AG09309 (cell line): ENCODE results near the gene ROPN1.
"Not testable (repeated sequence)": the region's sequence is repeated elsewhere in the genome, so short reads cannot be mapped to it uniquely, and the experiment has no call there.

Source experiments
- DNase-seq: peaks from one replicate; pipeline ENCODE4 v3.0.0-alpha.2; 2010; ENCODE audit warnings: low read depth
- H3K4me3 ChIP-seq: 2 replicates; pipeline ENCODE4 v1.5.1; 2011; ENCODE audit warnings: mild to moderate bottlenecking, low read depth, low read length, moderate library complexity; ENCODE audit not compliant: control insufficient read depth
- TF ChIP-seq, protein P1 (sequence below): IDR thresholded peaks from 2 replicates; pipeline ENCODE4 v1.5.1; 2011; ENCODE audit warnings: mild to moderate bottlenecking, low read depth, low read length, inconsistent platforms; ENCODE audit not compliant: insufficient read depth, control insufficient read depth; ENCODE audit errors: missing control alignments

ROPN1 gene

DNA sequence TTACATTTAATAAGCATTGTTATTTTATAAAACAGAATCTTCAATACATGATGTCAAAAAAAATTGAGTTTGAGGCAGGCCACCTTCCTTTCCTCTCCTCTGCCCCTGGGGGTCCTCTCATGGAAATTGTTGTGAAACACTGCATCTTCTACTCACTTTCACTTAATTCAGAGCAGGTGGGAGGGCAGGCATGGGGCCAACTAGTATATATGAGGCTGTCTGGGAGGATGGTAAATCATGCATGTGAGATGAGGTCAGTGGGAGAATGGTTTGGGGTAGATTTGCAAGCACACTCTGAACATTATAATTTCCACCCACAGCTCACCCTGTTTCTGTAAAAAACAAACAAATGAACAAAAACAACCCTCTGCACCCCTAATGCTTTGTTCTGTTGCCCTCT lies 20.5 kb downstream of the ROPN1 start:
- TF ChIP-seq, protein P1, sequence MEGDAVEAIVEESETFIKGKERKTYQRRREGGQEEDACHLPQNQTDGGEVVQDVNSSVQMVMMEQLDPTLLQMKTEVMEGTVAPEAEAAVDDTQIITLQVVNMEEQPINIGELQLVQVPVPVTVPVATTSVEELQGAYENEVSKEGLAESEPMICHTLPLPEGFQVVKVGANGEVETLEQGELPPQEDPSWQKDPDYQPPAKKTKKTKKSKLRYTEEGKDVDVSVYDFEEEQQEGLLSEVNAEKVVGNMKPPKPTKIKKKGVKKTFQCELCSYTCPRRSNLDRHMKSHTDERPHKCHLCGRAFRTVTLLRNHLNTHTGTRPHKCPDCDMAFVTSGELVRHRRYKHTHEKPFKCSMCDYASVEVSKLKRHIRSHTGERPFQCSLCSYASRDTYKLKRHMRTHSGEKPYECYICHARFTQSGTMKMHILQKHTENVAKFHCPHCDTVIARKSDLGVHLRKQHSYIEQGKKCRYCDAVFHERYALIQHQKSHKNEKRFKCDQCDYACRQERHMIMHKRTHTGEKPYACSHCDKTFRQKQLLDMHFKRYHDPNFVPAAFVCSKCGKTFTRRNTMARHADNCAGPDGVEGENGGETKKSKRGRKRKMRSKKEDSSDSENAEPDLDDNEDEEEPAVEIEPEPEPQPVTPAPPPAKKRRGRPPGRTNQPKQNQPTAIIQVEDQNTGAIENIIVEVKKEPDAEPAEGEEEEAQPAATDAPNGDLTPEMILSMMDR, result no peak
- H3K4me3 ChIP-seq, result no peak overlapping the region
- no peak for DNase-seq

DNA sequence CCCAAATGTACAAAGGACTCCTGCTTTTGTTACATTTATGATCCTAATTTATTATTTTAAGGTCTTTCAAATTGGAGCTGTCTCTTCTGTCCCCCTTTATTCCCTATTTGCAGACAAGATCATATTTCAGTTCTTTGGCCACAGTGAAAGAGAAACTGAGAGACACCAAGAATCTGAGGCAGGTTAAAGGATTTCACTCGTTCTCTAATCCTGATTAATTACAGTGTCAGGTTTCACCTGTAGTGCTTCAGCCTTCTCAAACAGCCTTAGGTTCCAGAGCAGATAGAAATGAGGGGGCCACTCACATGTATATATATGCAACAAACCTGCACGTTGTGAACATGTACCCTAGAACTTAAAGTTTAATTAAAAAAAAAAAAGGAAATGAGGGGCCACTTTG lies 24.7 kb downstream of the ROPN1 start:
- H3K4me3 ChIP-seq, result not testable (repeated sequence)

DNA sequence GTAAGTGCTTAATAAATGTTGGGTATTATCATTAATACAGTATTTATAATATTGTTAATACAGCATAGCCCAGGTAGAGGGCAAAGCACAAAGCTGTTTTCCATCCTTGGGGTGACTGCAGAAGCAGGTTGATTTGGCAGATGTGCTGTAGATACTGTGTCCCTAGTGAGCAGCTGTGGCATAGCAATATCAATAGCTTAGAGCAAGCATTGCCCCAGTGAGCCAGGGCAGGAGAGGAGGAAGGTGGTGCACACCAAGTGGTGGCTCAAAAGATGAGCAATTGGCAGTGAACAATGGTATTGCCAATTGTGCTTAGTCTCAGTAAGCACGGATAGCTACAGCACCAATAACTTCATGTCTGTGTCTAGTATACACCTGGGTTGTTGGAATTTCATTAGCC lies 25.1 kb downstream of the ROPN1 start:
- DNase-seq, H3K4me3 ChIP-seq: not testable (repeated sequence)

More for the DNA sequence above, 24.7 kb downstream of the ROPN1 start:
- DNase-seq, result not testable (repeated sequence)

DNA sequence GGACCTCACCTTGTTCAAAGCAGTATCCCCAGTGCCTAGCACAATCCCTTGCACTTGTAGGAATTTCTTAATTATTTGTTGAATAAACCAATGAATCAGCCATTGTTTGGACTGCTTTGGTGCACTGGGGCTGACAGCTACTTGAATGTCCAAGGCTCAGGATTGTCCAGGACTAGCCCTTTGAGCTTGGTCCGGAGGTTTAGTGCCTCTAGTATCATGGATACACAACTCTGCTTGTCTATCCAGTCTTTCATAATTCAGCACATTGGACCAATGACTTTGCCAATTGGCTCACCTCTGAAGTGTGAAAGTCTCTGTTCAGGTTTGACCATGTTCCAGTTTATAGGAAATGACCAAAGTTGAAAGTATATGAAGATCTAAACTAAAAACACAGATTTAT lies 27.1 kb downstream of the ROPN1 start:
- not testable (repeated sequence) for DNase-seq

DNA sequence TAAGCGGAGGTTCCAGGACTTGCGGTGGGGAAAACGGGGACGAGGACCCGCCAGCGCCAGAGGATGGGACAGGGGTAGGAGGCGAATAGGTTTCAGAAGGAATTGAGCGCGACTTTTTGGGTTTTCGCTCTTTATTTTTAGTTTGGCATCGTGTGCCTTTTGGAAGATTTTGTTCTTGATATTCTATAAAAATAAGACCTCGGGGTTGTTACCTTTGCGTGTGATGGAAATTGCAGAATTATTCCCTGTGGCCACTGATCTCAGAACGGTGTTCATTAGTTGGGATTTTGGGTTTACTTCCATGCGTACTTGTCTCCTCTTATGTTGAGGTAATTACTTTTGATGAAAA lies 30.4 kb downstream of the ROPN1 start:
- TF ChIP-seq, protein P1, result no peak
- H3K4me3 ChIP-seq, result peak overlapping the region; percentile 77
- DNase-seq, result no peak

More for the DNA sequence above, 27.1 kb downstream of the ROPN1 start:
- not testable (repeated sequence) for H3K4me3 ChIP-seq

DNA sequence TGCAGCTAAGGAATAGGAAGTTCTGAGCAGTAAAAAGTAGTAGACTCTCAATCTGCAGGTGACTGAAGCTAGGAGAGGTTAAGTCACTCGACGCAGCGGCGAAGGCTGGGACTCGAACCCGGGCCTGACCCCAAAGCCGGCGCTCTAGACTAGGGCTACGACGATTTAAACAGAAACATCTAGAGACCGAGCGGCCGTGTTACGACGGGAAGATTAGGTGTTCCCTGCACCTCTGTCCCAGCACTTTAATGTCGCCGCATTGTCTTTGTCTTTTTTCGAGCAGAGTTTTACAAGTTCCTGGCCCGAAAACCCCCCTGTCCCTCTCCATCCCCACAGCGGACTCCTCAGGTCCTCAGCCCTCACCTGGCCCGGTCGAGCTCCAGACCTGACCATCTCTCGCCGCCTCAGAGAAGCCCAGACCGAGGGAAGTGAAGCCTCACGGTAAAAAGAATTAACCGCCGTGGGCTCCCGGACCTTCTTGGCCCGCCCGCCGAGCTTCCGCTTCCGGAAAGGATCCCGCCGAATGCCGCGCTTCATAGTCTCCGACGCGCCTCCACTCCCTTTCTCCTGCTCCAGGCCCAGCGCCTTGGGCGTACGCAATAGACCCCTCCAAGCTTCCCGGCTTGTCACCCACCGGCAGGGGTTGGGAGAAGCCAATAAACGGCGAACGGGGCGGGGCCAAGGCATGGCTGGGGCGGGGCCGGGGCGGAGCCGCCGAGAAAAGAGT lies 31.0 kb downstream of the ROPN1 start, which contains the start of gene CCDC14:
CCDC14 (minus strand) TSS at position 449 of the 727 bp plus-strand sequence; CDS start at position 393, 56 bp downstream.
- H3K4me3 ChIP-seq, result peak within 1 kb of the TSS; percentile 77
- DNase-seq, result peak; percentile 69
- TF ChIP-seq, protein P1, result no peak

DNA sequence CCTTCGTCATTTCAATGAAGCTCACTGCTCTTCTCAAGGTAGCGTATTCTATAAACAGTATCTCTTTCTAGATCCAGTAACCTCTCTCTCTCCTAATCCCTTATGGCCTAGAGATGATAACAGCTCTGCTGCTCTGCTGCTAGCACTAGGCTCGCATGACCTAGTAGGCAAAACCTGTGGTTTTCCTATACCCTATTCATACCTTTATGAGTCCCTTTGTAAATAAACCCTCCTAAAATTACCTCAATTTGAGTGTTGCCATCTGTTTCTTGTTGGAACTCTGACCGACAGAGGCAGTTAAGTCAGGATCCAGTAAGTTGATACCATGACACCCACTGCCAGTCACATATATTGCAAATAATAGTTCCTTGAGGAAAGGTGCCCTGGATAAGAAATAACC lies 38.2 kb downstream of the ROPN1 start:
- no peak overlapping the region for H3K4me3 ChIP-seq
- DNase-seq, result no peak
- TF ChIP-seq, protein P1, result no peak

DNA sequence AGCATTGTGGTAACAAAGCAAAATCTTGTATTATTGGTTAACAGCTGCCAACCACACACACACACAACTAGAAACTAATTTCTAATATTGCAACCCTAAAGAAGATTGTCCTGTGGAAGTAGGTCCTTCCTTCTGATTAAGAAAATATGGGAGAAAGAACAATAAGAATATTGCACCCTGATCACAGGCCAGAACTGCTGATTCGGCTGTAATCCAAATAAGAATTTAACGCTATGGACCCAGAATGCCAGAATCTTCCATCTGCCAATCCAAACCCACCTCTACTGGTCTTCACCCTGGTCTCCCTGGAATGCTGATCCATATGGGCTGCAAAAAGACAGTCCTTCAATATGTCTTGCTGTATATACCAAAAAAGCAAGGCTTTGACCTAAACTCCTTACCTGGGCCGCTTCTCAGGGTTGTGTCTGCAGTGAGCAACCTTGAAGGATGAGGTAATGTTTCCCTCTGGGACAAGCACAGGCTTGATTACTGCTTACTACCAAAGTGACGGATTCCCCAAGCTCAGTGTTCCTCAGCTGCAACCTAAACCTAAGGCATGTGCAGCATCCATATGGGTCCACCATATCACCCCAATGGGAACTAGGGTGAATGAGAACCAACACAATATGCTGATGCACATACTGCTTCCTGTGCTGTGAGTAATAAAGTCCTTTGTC lies 38.9 kb downstream of the ROPN1 start:
- TF ChIP-seq, protein P1, result no peak
- DNase-seq, result no peak
- H3K4me3 ChIP-seq, result no peak overlapping the region
